NOMO-1 treated with DMSO at 0.1 percent for 48 hours (cell line): ENCODE data around the gene GIT1.

Source experiments
- DNase-seq: peaks from one replicate; lab custom pipeline; 2025; ENCODE audit not compliant: unreplicated experiment; lab: John Stamatoyannopoulos, UW

Gene GIT1

DNA sequence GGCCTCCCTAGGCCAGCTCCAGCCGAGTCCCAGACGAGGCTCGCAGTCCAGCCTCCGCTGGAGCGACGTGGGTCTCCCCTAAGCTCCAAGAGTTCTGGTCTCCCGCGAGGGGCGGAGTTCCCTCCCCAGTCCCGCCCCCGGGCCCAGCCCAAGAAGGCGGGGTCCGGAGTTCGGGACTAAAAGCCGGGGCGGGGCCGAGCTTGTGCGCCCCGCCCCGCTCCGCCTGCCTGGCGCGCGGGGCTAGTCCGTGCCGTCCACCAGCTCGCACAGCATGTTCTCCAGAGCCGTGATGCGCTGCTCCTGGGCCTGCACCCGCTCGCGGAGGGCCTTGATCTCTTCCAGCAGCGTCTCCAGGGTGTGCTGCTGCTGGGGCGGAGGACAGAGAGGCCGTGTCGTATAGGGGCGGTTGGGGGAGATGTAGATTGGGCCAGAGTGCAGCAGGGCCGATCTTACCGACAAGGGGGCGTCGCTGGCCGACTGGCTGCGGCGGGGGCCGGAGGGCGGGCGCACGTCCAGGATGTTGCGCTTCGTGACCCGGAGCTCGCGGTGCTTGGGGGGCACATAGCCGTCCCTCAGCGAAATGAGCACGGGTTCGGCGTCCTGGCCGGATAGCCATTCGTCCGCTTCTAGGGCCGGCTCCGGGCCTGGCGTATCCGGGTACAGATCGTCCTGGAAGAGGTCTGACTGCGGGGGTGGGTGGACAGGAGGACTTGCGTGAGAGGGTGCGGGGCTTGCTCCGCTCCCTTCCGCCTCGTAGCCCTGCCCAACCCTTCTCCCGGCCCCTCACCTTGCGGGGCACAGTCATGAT lies 26.2 kb upstream of the GIT1 start:
- DNase-seq = peak; percentile 59

DNA sequence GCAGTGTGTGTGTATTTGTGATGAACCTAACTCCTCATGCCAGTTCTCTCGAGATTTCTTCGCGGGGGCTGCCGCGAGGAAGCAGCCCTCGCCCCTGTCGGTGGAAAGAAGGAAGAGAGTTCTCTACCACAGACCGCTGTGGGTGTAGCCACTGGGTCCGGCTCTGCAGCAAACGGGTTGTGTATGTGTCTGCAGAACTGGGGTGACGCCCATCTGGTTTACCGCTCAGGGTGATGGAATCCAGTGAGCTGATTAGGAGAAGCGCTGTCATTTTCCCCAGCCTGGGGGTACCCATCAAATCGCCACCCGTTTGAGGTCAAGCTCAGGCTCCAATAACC lies 25.6 kb upstream of the GIT1 start:
- peak; percentile 47 for DNase-seq

- no peak for DNase-seq
Observed at GRCh38 chr17:29614349-29615047, 25.1 kb upstream of the GIT1 start.

DNA sequence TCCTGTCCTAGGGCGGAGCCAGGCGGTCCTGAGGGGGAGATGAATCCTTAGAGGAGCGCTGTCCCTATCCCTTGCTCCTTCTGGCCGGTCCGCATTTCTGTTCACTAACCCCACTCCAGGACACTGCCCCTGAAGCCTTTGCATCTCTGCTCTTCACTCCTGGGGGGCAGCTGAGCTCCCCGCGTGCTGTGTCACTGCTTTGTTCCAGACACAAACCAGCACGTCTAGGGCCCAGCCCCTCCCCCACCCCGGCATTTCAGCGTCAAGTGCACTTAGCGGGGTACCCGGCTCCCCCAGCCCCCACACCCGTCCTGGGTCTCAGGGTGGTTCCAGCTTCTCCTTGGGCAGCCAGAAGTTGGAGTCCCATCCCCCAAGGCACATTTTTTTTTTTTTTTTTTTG lies 24.4 kb upstream of the GIT1 start:
- DNase-seq = no peak

GRCh38 chr17:29613352-29613837 lies 23.9 kb upstream of the GIT1 start:
- peak; percentile 88 for DNase-seq

- no peak for DNase-seq
Observed at GRCh38 chr17:29612404-29613280, 23.2 kb upstream of the GIT1 start.

- no peak for DNase-seq
Observed at GRCh38 chr17:29612094-29612403, 22.6 kb upstream of the GIT1 start.

- DNase-seq = no peak
Observed at GRCh38 chr17:29611351-29612093, 22.1 kb upstream of the GIT1 start.

DNA sequence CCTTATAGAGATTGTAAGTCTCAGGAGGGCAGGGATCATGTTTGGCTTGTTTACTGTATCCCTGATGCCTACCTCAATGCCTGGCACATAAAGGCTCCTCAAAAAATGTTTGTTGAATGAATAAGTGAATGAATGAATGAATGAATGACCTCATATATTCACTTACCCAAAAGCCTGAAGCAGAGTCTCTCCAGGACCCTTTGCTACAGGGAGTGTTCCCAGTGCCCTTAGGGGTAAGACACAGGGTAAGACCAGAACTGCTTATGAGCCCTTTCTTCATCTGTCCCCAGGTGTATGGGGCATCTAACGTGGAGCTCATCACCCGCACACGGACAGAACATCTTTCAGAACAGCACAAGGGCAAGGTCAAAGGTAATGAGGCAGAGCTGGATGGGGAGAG lies 20.9 kb upstream of the GIT1 start:
- no peak for DNase-seq

GRCh38 chr17:29608986-29609385 lies 19.5 kb upstream of the GIT1 start:
- no peak for DNase-seq

DNA sequence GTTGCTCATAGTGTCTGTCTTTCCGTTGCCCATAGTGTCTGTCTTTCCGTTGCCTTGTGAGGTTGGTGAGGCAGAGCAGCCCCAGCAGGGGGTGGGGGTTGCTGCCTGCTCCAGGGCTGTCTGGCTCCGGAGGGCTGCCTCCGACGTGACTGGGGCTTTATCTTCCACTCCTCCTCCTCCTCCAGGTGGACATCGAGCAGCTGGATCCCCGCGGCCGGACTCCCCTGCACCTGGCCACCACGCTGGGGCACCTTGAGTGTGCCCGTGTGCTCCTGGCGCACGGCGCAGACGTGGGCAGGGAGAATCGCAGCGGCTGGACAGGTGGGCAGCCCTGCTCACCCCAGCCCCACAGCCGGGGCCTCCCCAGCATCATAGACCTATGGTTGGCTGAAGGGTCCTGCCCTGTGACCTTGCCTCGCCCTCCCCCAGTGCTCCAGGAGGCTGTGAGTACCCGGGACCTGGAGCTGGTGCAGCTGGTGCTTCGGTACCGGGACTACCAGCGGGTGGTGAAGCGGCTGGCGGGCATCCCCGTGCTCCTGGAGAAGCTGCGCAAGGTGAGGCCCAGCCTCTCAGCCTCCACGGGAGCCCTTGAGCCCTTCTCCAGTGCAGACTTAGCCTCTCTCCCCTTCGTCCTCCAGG lies 18.2 kb upstream of the GIT1 start:
- no peak for DNase-seq

- no peak for DNase-seq
Observed at GRCh38 chr17:29603109-29603674, 13.7 kb upstream of the GIT1 start.

GRCh38 chr17:29597361-29598172 lies 8.1 kb upstream of the GIT1 start:
- no peak for DNase-seq

DNA sequence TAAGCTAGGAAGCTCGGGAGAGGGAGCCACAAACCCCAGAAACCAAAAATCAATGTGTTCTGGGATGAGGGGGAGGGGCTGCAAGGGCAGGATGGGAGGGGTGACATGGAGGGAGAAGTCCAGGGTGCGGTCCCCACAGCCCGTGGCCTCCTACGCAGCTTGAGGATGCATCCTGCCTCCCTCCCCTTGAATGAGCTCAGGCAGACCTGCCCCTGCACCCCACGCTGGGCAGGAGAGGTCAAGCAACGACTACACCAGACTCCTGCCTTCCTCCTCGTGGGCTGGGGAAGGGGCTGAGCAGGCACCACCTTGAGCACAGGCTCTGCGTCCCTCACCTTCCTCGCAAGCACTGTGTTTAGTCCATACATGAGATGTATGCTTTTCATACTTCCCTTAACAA lies 7.4 kb upstream of the GIT1 start:
- DNase-seq = no peak

DNA sequence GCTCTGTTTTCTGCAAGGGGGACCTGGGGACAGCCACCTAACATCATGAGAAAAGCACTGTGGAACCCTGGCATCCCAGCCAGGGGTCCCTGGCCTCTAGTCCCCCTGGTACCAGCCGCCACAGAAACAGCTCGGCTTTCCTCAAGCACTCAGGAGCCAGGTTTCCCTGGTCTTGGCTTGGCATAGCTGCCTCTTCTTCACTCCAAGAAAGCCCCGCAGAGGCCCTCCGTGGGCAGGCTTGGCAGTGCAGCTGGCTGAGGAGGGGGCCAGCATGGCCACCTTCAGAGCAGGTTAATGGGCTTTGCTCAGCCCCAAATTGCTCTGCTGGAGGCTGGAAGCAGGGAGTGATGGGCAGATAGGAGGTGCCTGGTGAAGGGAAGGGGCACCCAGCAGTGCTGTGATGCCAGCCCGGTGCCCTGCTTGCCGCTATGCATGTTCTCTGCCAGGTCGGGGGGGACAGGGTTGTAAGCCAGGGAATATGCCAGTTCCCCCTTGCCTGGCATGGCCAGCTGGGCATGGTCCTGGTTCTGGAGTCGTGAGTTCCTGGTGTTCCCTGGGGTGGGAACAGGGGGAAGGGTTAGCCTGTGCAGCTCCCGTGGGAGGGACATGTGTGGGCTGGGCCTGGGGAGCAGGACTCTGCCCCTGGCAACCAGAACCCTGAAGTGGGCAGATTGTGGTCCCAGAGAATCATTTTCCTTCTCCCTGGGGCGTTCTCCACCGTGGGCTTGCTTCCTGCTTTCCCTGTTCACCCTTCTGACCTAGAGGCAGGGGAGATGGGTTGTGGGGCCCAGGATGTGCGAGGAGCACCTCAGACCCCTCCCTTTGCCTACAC lies 6.7 kb upstream of the GIT1 start:
- DNase-seq = no peak

DNA sequence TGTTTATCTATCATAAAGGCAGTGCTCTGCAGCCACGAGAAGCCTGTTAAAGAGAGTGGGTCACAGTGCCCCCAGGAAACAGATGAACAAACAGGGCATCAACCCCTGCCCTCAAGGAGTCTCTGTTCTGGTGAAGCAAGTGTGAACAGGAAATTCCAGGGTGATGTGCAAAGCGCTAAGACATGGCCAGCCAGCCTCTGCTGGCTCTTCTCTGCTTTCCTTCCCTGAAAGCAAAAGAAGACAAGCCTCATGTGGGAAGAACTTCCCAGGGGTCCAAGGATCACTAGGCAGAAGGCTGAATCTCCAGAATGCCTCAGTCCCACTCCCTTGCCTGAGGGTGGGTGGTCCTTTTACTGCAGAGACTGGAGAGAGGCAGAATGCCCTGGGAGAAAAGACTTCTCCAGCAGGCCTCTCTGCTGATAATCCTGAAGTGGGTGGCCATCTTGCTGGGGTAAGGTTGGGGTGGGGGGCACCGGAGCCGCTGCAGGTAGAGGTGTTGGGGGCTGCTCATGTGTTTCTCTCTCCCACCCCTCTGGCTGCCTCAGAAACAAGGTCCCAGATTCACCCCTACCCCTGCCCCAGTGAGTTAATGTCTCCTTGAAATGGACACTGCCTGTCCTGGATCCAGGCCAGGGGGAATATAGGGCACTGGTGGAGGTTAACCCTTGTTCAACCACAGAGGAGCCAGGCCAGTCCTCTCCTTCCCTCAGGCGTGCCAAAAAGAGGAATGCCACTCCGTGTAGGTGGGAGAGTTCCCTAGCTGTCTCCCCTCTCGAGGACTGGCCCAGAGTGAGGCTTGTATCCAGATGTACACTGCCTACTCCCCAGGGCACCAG lies 5.9 kb upstream of the GIT1 start:
- no peak for DNase-seq

GRCh38 chr17:29594519-29595090 lies 5.2 kb upstream of the GIT1 start:
- no peak for DNase-seq
